HEK293T (cell line): ENCODE results near the gene SPTBN4.

Experiments used
- FOXA1 ChIP-seq: fragments of 450-650 bp; IDR thresholded peaks from 2 replicates; pipeline ENCODE4 v1.6.1; 2016; ENCODE audit warnings: mild to moderate bottlenecking
- FOXK2 ChIP-seq: fragments of 450-650 bp; IDR thresholded peaks from 2 replicates; pipeline ENCODE4 v1.6.1; 2016; ENCODE audit warnings: mild to moderate bottlenecking
- HDGF ChIP-seq: fragments of 450-650 bp; IDR thresholded peaks from 2 replicates; pipeline ENCODE4 v1.6.1; 2017; ENCODE audit warnings: antibody characterized with exemption, borderline replicate concordance
- LEF1 ChIP-seq: fragments of 450-650 bp; IDR thresholded peaks from 2 replicates; pipeline ENCODE4 v1.6.1; 2017; ENCODE audit warnings: mild to moderate bottlenecking, borderline replicate concordance
- PKNOX1 ChIP-seq: fragments of 450-650 bp; IDR thresholded peaks from 2 replicates; pipeline ENCODE4 v1.6.1; 2016

GRCh38 chr19:40582467-40582866, 115.7 kb downstream of the SPTBN4 start:
- TF ChIP-seq LEF1, result no peak
- TF ChIP-seq PKNOX1, result no peak
- no peak for TF ChIP-seq FOXA1
- TF ChIP-seq FOXK2, result no peak
- TF ChIP-seq HDGF, result no peak
